GM23248 (cell line): ENCODE results near the gene CDKN2B. TPM values are rescaled to one million over a fixed set of nuclear protein-coding genes. Genes with fewer than 3 reads are reported as not detected.

Source experiments
- DNase-seq: peaks from one replicate; pipeline ENCODE4 v3.0.0-alpha.2; 2015
- H2AFZ ChIP-seq: fragments of 200-600 bp; sonication (generic); 2 replicates; pipeline ENCODE4 v1.6.1; 2016; ENCODE audit warnings: antibody characterized with exemption
- H3F3A ChIP-seq: fragments of 200-600 bp; sonication (generic); 2 replicates; pipeline ENCODE4 v1.6.1; 2016; ENCODE audit warnings: mild to moderate bottlenecking, antibody characterized with exemption, mixed run types; ENCODE audit not compliant: insufficient read depth
- H3K27ac ChIP-seq: fragments of 200-600 bp; sonication (generic); 2 replicates; pipeline ENCODE4 v1.5.1; 2016; ENCODE audit warnings: mild to moderate bottlenecking
- H3K27me3 ChIP-seq: fragments of 200-600 bp; sonication (generic); replicated peaks from 2 replicates; pipeline ENCODE4 v1.6.1; 2016; ENCODE audit warnings: mild to moderate bottlenecking; ENCODE audit not compliant: insufficient read depth
- H3K36me3 ChIP-seq: fragments of 200-600 bp; sonication (generic); 2 replicates; pipeline ENCODE4 v1.6.1; 2016; ENCODE audit warnings: low read depth, mild to moderate bottlenecking
- H3K4me1 ChIP-seq: fragments of 200-600 bp; sonication (generic); 2 replicates; pipeline ENCODE4 v1.6.1; 2016; ENCODE audit warnings: mild to moderate bottlenecking; ENCODE audit not compliant: insufficient read depth
- H3K4me2 ChIP-seq: fragments of 200-600 bp; sonication (generic); one replicate; pipeline ENCODE4 v1.6.1; 2016; ENCODE audit warnings: mild to moderate bottlenecking; ENCODE audit not compliant: unreplicated experiment
- H3K4me3 ChIP-seq: fragments of 200-600 bp; sonication (generic); 2 replicates; pipeline ENCODE4 v1.5.1; 2016; ENCODE audit warnings: mild to moderate bottlenecking
- H3K79me2 ChIP-seq: fragments of 200-600 bp; sonication (generic); 2 replicates; pipeline ENCODE4 v1.6.1; 2016; ENCODE audit warnings: mild to moderate bottlenecking; ENCODE audit not compliant: insufficient read depth
- H3K9ac ChIP-seq: fragments of 200-600 bp; sonication (generic); 2 replicates; pipeline ENCODE4 v1.6.1; 2016; ENCODE audit warnings: mild to moderate bottlenecking
- H3K9me2 ChIP-seq: fragments of 200-600 bp; sonication (generic); 2 replicates; pipeline ENCODE4 v1.6.1; 2016; ENCODE audit warnings: mixed run types, mild to moderate bottlenecking, moderate library complexity; ENCODE audit not compliant: insufficient read depth
- H3K9me3 ChIP-seq: fragments of 200-600 bp; sonication (generic); one replicate; pipeline ENCODE4 v1.6.1; 2017; ENCODE audit warnings: low read depth
- H4K20me1 ChIP-seq: fragments of 200-600 bp; sonication (generic); 2 replicates; pipeline ENCODE4 v1.6.0; 2016; ENCODE audit not compliant: insufficient read depth
- EZH2 ChIP-seq: fragments of 200-600 bp; sonication (generic); IDR thresholded peaks from 2 replicates; pipeline ENCODE4 v1.6.1; 2018; ENCODE audit warnings: antibody characterized with exemption, mild to moderate bottlenecking; ENCODE audit not compliant: insufficient read depth, poor library complexity, severe bottlenecking
- EZH2phosphoT487 ChIP-seq: fragments of 200-600 bp; sonication (generic); IDR thresholded peaks from 2 replicates; pipeline ENCODE4 v1.6.1; 2018; ENCODE audit warnings: antibody characterized with exemption, moderate library complexity, mild to moderate bottlenecking, low read depth; ENCODE audit not compliant: insufficient read depth
- WGBS, 2 experiments: methylation state at CpG; one replicate each; pipeline ENCODE4 v1.1.6; 2015 to 2017; ENCODE audit warnings: low lambda C conversion rate in 2 of 2, low coverage in 1 of 2; ENCODE audit errors: missing lambda C conversion rate in 2 of 2; 5-methylcytosine and 5-hydroxymethylcytosine counted together
- in situ Hi-C: fragments of 300-500 bp; cut with MboI; formaldehyde crosslinking; loops from 2 replicates; pipeline ENCODE4 v1.15.0; 2020
- polyA plus RNA-seq: library from polyadenylated mRNA; unstranded; fragments of >200 nt; fragmentation: Nextera tagmentation; extraction: Ambion mirVana; gene quantifications from 2 replicates; pipeline ENCODE4 v1.2.1, GENCODE V29; 2016
- total RNA-seq: library from RNA; depleted of rRNA; stranded (reverse); fragments of >200 nt; shearing (Covaris generic); gene quantifications from 2 replicates; pipeline ENCODE4 v1.2.3, GENCODE V29; 2014

Gene CDKN2B
- total and polyA plus RNA-seq, 2 experiments from 2014 or later = 6.7 to 10.6 TPM

GRCh38 chr9:22049411-22049810, 40.3 kb upstream of the CDKN2B start:
- Histone ChIP-seq H3K36me3 (no peaks in the 10 kb centered on the region), H3K79me2 (no peaks in the 10 kb centered on the region), H3K9ac (no peak overlapping the region), H3K9me2 (no peaks in the 10 kb centered on the region), H3K4me2 (no peak overlapping the region), H3K4me3 (no peak overlapping the region), H4K20me1 (no peaks in the 10 kb centered on the region), H3K27me3 (no peaks in the 10 kb centered on the region), H3F3A (peaks cover 40% of the 10 kb centered on the region), H3K27ac (no peak overlapping the region), H2AFZ (no peak overlapping the region), H3K9me3 (no peaks in the 10 kb centered on the region), H3K4me1 (peaks cover 38% of the 10 kb centered on the region)
- TF ChIP-seq EZH2phosphoT487 (no peak), EZH2 (no peak)
- DNase-seq = peak; percentile 54
- in situ Hi-C loops = no loop called here
- WGBS, 2 experiments = 93 to 100% methylated on average over 1 of the region's 1 CpG

GRCh38 chr9:22047596-22047995, 38.5 kb upstream of the CDKN2B start:
- Histone ChIP-seq H3K4me2 (no peak overlapping the region), H3K9ac (no peak overlapping the region), H4K20me1 (no peaks in the 10 kb centered on the region), H3K27ac (no peak overlapping the region), H3K9me3 (no peaks in the 10 kb centered on the region), H3K27me3 (no peaks in the 10 kb centered on the region), H3F3A (peaks cover 23% of the 10 kb centered on the region), H3K9me2 (no peaks in the 10 kb centered on the region), H3K36me3 (no peaks in the 10 kb centered on the region), H3K4me1 (peaks cover 34% of the 10 kb centered on the region), H3K4me3 (no peak overlapping the region), H3K79me2 (no peaks in the 10 kb centered on the region), H2AFZ (no peak overlapping the region)
- peak; percentile 25 for DNase-seq
- 97 to 100% methylated on average over 2 of the region's 2 CpGs for WGBS, 2 experiments
- in situ Hi-C loops = no loop called here
- TF ChIP-seq EZH2phosphoT487 (no peak), EZH2 (no peak)

- Histone ChIP-seq H2AFZ (no peak overlapping the region), H3K4me3 (no peak overlapping the region), H3K4me1 (peaks cover 39% of the 10 kb centered on the region), H3K27ac (no peak overlapping the region), H3K9ac (no peak overlapping the region), H4K20me1 (no peaks in the 10 kb centered on the region), H3K27me3 (no peaks in the 10 kb centered on the region), H3K4me2 (no peak overlapping the region), H3K9me2 (no peaks in the 10 kb centered on the region), H3K79me2 (no peaks in the 10 kb centered on the region), H3F3A (peaks cover 23% of the 10 kb centered on the region), H3K9me3 (no peaks in the 10 kb centered on the region), H3K36me3 (no peaks in the 10 kb centered on the region)
- no peak for TF ChIP-seq EZH2phosphoT487
- TF ChIP-seq EZH2 = no peak
- in situ Hi-C loops = no loop called here
- 96 to 97% methylated on average over 1 of the region's 1 CpG for WGBS, 2 experiments
- no peak for DNase-seq
Measured at GRCh38 chr9:22046243-22046885, 37.3 kb upstream of the CDKN2B start.

- TF ChIP-seq EZH2phosphoT487 = no peak
- no peak for TF ChIP-seq EZH2
- Histone ChIP-seq H3K27me3 (no peaks in the 10 kb centered on the region), H3K4me2 (no peak overlapping the region), H3K9ac (no peak overlapping the region), H3F3A (peaks cover 29% of the 10 kb centered on the region), H3K4me1 (peaks cover 46% of the 10 kb centered on the region), H3K9me2 (no peaks in the 10 kb centered on the region), H3K36me3 (no peaks in the 10 kb centered on the region), H3K4me3 (no peak overlapping the region), H2AFZ (no peak overlapping the region), H4K20me1 (no peaks in the 10 kb centered on the region), H3K9me3 (no peaks in the 10 kb centered on the region), H3K27ac (no peak overlapping the region), H3K79me2 (no peaks in the 10 kb centered on the region)
- DNase-seq = no peak
- in situ Hi-C loops = no loop called here
Measured at GRCh38 chr9:22045423-22045822, 36.3 kb upstream of the CDKN2B start.

GRCh38 chr9:22044583-22044982, 35.5 kb upstream of the CDKN2B start:
- peak overlapping the region; percentile 35 for H3K4me2 ChIP-seq
- no peak overlapping the region for H3K9ac ChIP-seq
- H3K27me3 ChIP-seq = no peaks in the 10 kb centered on the region
- H3K79me2 ChIP-seq = no peaks in the 10 kb centered on the region
- TF ChIP-seq EZH2 (no peak), EZH2phosphoT487 (no peak)
- no peak overlapping the region for H2AFZ ChIP-seq
- no peaks in the 10 kb centered on the region for H4K20me1 ChIP-seq
- peaks cover 51% of the 10 kb centered on the region for H3K4me1 ChIP-seq
- H3K4me3 ChIP-seq = no peak overlapping the region
- no peaks in the 10 kb centered on the region for H3K36me3 ChIP-seq
- H3F3A ChIP-seq = peaks cover 37% of the 10 kb centered on the region
- DNase-seq = peak; percentile 91
- H3K9me3 ChIP-seq = no peaks in the 10 kb centered on the region
- no peaks in the 10 kb centered on the region for H3K9me2 ChIP-seq
- H3K27ac ChIP-seq = no peak overlapping the region
- in situ Hi-C loops = no loop called here
